ENCODE measurements around the gene CYP51A1.

DNA sequence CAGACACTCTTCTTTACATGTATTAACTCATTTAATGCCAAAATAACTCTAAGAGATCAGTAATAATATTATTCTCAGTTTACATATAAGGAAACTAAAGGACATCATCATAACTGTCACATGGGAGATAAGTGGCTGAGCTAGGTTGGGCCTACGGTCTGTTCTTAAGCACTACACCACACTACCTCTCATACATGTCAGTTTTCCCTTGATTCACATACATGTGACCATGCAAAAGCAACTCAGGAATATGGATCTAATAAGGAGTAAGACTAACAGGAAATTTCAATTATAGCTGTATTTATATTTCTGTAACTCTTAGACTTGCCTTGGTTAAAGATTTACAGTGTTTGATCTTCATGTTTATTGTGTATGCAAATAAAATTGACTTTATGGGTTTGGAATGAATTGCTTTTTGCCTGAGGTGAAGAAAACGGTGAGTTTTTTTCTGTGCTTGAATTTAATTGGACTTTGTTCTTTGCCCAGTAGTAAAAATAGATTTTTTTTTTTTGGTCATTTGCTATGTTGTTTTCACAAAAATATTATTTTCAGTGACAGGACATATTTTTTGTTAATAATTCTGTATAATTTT lies 69.7 kb downstream of the CYP51A1 start:
- TF ChIP-seq, protein P1, sequence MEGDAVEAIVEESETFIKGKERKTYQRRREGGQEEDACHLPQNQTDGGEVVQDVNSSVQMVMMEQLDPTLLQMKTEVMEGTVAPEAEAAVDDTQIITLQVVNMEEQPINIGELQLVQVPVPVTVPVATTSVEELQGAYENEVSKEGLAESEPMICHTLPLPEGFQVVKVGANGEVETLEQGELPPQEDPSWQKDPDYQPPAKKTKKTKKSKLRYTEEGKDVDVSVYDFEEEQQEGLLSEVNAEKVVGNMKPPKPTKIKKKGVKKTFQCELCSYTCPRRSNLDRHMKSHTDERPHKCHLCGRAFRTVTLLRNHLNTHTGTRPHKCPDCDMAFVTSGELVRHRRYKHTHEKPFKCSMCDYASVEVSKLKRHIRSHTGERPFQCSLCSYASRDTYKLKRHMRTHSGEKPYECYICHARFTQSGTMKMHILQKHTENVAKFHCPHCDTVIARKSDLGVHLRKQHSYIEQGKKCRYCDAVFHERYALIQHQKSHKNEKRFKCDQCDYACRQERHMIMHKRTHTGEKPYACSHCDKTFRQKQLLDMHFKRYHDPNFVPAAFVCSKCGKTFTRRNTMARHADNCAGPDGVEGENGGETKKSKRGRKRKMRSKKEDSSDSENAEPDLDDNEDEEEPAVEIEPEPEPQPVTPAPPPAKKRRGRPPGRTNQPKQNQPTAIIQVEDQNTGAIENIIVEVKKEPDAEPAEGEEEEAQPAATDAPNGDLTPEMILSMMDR (IDR thresholded peaks at IDR 0.05): no peak
- no peak for TF ChIP-seq ZFX (IDR thresholded peaks at IDR 0.05; ENCODE audit: borderline replicate concordance)
